Endothelial cell of umbilical vein (primary cell): Measurements from ENCODE around the gene PIK3AP1. TPM values are rescaled to one million over a fixed set of nuclear protein-coding genes. Genes with fewer than 3 reads are reported as not detected.

ENCODE experiments used
- BruUV-seq: library from RNA; stranded (reverse); fragments of 400-500 nt; replicated peaks from 2 replicates; lab custom pipeline; 2021; lab: Mats Ljungman, UMichigan
- CTCF ChIA-PET: fragments of 300-600, 350-600 bp; sonication (Branson Sonifier 250); formaldehyde crosslinking; loops from one replicate; lab custom pipeline; 2021; ENCODE audit warnings: antibody characterized with exemption, inconsistent platforms; lab: Charles Lee
- POLR2A ChIA-PET: fragments of 300-600, 350-600 bp; sonication (Branson Sonifier 250); formaldehyde crosslinking; loops from one replicate; lab custom pipeline; 2021; ENCODE audit warnings: antibody characterized with exemption, inconsistent platforms; lab: Charles Lee
- DNase-seq: peaks from one replicate; pipeline ENCODE4 v3.0.0-alpha.2; 2011; ENCODE audit warnings: low read depth, low spot score
- FAIRE-seq: peaks from 2 replicates; lab custom pipeline; 2011; peaks lifted over from hg19 to GRCh38; lab: Jason Lieb, UNC
- H2AFZ ChIP-seq: 2 replicates; pipeline ENCODE4 v1.6.0; 2012; ENCODE audit warnings: low read depth, low read length, control low read depth, inconsistent platforms
- H3K27ac ChIP-seq: 2 replicates; pipeline ENCODE4 v1.5.1; 2011; ENCODE audit warnings: low read depth, mild to moderate bottlenecking, control low read depth, low read length, moderate library complexity; ENCODE audit not compliant: insufficient read depth
- H3K27me3 ChIP-seq, 2 experiments: 2 replicates each; pipeline versions ENCODE4 v1.6.0 to v1.6.1; 2011; ENCODE audit warnings: low read length in 2 of 2, mixed read lengths in 1 of 2; ENCODE audit not compliant: control insufficient read depth in 2 of 2, insufficient read depth in 2 of 2
- H3K36me3 ChIP-seq, 2 experiments: 2 replicates in 1 of 2; 3 replicates in 1 of 2; pipeline ENCODE4 v1.5.1; 2011; ENCODE audit warnings: low read length in 2 of 2, mild to moderate bottlenecking in 1 of 2, moderate library complexity in 1 of 2; ENCODE audit not compliant: control insufficient read depth in 2 of 2, insufficient read depth in 2 of 2; ENCODE audit errors: extremely low read depth in 1 of 2
- H3K4me1 ChIP-seq: 3 replicates; pipeline ENCODE4 v1.5.1; 2011; ENCODE audit warnings: mild to moderate bottlenecking, low read length; ENCODE audit not compliant: control insufficient read depth, insufficient read depth; ENCODE audit errors: extremely low read depth
- H3K4me2 ChIP-seq: 2 replicates; pipeline ENCODE4 v1.6.1; 2011; ENCODE audit warnings: low read length, control low read depth, mixed read lengths; ENCODE audit not compliant: insufficient read depth
- H3K4me3 ChIP-seq, 3 experiments: fragments of 200-600 bp in 1 of 3; sonication (generic), shearing (Covaris generic) in 1 of 3; replicated peaks in 1 of 3; 2 replicates each; pipeline ENCODE4 v1.5.1; 2011 to 2016; ENCODE audit warnings: control low read depth in 3 of 3, low read length in 3 of 3, mild to moderate bottlenecking in 2 of 3, inconsistent platforms in 1 of 3, low read depth in 1 of 3, moderate library complexity in 1 of 3; ENCODE audit not compliant: insufficient read depth in 1 of 3
- H3K79me2 ChIP-seq: 2 replicates; pipeline ENCODE4 v1.6.0; 2012; ENCODE audit warnings: low read length, inconsistent platforms; ENCODE audit not compliant: control insufficient read depth, insufficient read depth
- H3K9ac ChIP-seq: replicated peaks from 2 replicates; pipeline ENCODE3; 2011; ENCODE audit warnings: low read length, control low read depth; ENCODE audit not compliant: insufficient read depth; ENCODE audit errors: extremely low read depth
- H3K9me1 ChIP-seq: replicated peaks from 3 replicates; pipeline ENCODE4 v1.6.0; 2011; ENCODE audit warnings: mild to moderate bottlenecking, low read length; ENCODE audit not compliant: control insufficient read depth, insufficient read depth; ENCODE audit errors: extremely low read depth
- H3K9me3 ChIP-seq: replicated peaks from 2 replicates; pipeline ENCODE4 v1.5.1; 2012; ENCODE audit warnings: low read length, inconsistent platforms; ENCODE audit not compliant: control insufficient read depth, insufficient read depth
- H4K20me1 ChIP-seq: replicated peaks from 2 replicates; pipeline ENCODE3; 2011; ENCODE audit warnings: mild to moderate bottlenecking, low read length; ENCODE audit not compliant: control insufficient read depth, insufficient read depth; ENCODE audit errors: extremely low read depth
- EZH2 ChIP-seq: IDR thresholded peaks from 2 replicates; pipeline ENCODE4 v1.6.1; 2012; ENCODE audit warnings: borderline replicate concordance, low read depth, mild to moderate bottlenecking, moderate library complexity, low read length, inconsistent platforms; ENCODE audit not compliant: severe bottlenecking
- FOS ChIP-seq: IDR thresholded peaks from 2 replicates; pipeline ENCODE4 v1.6.1; 2011; ENCODE audit warnings: mild to moderate bottlenecking, low read length, moderate library complexity, borderline replicate concordance; ENCODE audit not compliant: insufficient read depth
- GATA2 ChIP-seq: IDR thresholded peaks from 2 replicates; pipeline ENCODE4 v1.7.0; 2011; ENCODE audit warnings: low read depth, mild to moderate bottlenecking, moderate library complexity, mixed read lengths, low read length; ENCODE audit not compliant: insufficient read length, insufficient read depth
- JUN ChIP-seq: IDR thresholded peaks from 2 replicates; pipeline ENCODE4 v1.6.1; 2011; ENCODE audit warnings: borderline replicate concordance, low read depth; ENCODE audit not compliant: insufficient read length, insufficient read depth
- MAX ChIP-seq: IDR thresholded peaks from 2 replicates; pipeline ENCODE4 v1.6.1; 2011; ENCODE audit not compliant: insufficient read depth, insufficient read length
- MYC ChIP-seq: IDR thresholded peaks from one replicate; pipeline ENCODE4 v1.6.1; 2011; ENCODE audit warnings: mild to moderate bottlenecking, low read depth, low read length
- POLR2A ChIP-seq: IDR thresholded peaks from 2 replicates; pipeline ENCODE4 v1.6.1; 2012; ENCODE audit warnings: low read depth, mild to moderate bottlenecking, control low read depth, low read length
- POLR2AphosphoS5 ChIP-seq: IDR thresholded peaks from 2 replicates; pipeline ENCODE4 v1.6.1; 2012; ENCODE audit warnings: low read depth, mild to moderate bottlenecking, control low read depth, low read length, moderate library complexity; ENCODE audit not compliant: insufficient read depth
- dilution Hi-C: fragments of 300-500 bp; cut with MboI; formaldehyde crosslinking; loops from one replicate; pipeline ENCODE4 v1.15.0; 2019; ENCODE audit warnings: low sequenced_read_pairs; ENCODE audit not compliant: extremely low pct_ligation_motif_present
- intact Hi-C: fragments of 100-400 bp; cut with micrococcal nuclease; formaldehyde crosslinking; loops from one replicate; pipeline ENCODE4 v1.10.0; 2022
- polyA plus RNA-seq, 4 experiments: library from polyadenylated mRNA; depleted of rRNA in 3 of 4; stranded (reverse) in 3 of 4; unstranded in 1 of 4; fragments of >200 nt; gene quantifications; 2 replicates each; pipeline versions ENCODE4 v1.2.1 to v1.2.3, GENCODE V29; 2011 to 2012; ENCODE audit warnings: missing spikeins in 1 of 4
- total RNA-seq: library from RNA; stranded (reverse); gene quantifications from 2 replicates; pipeline ENCODE4 v1.2.3, GENCODE V29; 2021
- TF ChIP-seq, protein P1 (sequence below), 2 donors: IDR thresholded peaks; 1 replicate in 1 of 2; 2 replicates in 1 of 2; pipeline ENCODE4 v1.5.1; 2011; ENCODE audit warnings: low read length in 2 of 2, mild to moderate bottlenecking in 2 of 2, moderate library complexity in 2 of 2, control low read depth in 1 of 2, inconsistent platforms in 1 of 2, low read depth in 1 of 2; ENCODE audit not compliant: insufficient read depth in 1 of 2; ENCODE audit errors: extremely low read depth in 1 of 2

PIK3AP1 gene
- total and polyA plus RNA-seq, 2 donors (not counting 3 experiments of a cell fraction or from before 2014, with no cell fraction given), result 0.04 TPM; not detected in 1

GRCh38 chr10:96692427-96692826, 27.9 kb downstream of the PIK3AP1 start:
- Histone ChIP-seq H3K4me2 (no peak overlapping the region), H3K36me3 (no peaks in the 10 kb centered on the region), H3K4me1 (no peaks in the 10 kb centered on the region), H3K4me3 (no peak overlapping the region), H3K9me1 (no peaks in the 10 kb centered on the region), H3K27me3 (no peaks in the 10 kb centered on the region), H4K20me1 (no peaks in the 10 kb centered on the region), H2AFZ (no peak overlapping the region), H3K27ac (no peak overlapping the region), H3K9me3 (no peaks in the 10 kb centered on the region), H3K9ac (no peak overlapping the region), H3K79me2 (no peaks in the 10 kb centered on the region)
- intact Hi-C loops (no loop called here), dilution Hi-C loops (no loop called here)
- TF ChIP-seq, protein P1, sequence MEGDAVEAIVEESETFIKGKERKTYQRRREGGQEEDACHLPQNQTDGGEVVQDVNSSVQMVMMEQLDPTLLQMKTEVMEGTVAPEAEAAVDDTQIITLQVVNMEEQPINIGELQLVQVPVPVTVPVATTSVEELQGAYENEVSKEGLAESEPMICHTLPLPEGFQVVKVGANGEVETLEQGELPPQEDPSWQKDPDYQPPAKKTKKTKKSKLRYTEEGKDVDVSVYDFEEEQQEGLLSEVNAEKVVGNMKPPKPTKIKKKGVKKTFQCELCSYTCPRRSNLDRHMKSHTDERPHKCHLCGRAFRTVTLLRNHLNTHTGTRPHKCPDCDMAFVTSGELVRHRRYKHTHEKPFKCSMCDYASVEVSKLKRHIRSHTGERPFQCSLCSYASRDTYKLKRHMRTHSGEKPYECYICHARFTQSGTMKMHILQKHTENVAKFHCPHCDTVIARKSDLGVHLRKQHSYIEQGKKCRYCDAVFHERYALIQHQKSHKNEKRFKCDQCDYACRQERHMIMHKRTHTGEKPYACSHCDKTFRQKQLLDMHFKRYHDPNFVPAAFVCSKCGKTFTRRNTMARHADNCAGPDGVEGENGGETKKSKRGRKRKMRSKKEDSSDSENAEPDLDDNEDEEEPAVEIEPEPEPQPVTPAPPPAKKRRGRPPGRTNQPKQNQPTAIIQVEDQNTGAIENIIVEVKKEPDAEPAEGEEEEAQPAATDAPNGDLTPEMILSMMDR (IDR thresholded peaks at IDR 0.05; ENCODE audit: extremely low read depth in 1 of 2, insufficient read depth in 1 of 2, low read depth in 1 of 2, low read length in 2 of 2), result no peak
- no peak for FAIRE-seq
- BruUV-seq, result no TSS peak
- CTCF ChIA-PET, result interaction anchor here (1.4 kb wide), 1 partner anchor 24 kb away, joined by 5 read pairs; no protein-coding TSS in a partner anchor
- no peak for DNase-seq
- POLR2A ChIA-PET, result interaction anchor here (0.6 kb wide), 1 partner anchor 23 kb away, joined by 5 read pairs; no protein-coding TSS in a partner anchor

DNA sequence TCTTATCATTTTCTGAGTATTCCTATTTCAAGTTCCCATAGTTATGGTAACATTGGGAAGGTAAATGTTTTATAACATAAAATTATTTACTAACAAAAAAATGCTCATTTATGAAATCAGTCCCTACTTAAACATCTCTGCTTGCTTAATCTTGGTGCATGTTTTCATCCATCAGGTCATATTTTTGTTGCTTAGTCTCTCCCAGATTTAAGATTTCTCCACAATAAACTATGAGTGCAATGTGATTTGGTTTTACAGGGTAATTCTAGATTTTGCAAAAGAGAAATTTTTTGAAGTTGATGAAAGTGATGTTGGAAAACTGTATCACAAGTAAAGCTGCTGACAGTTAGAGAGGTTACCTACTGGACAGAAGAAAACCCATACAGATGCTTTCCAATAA, 28.6 kb downstream of the PIK3AP1 start:
- Histone ChIP-seq H3K4me3 (no peak overlapping the region), H3K27me3 (no peaks in the 10 kb centered on the region), H3K9me3 (no peaks in the 10 kb centered on the region), H3K4me1 (no peaks in the 10 kb centered on the region), H3K79me2 (no peaks in the 10 kb centered on the region), H3K9me1 (no peaks in the 10 kb centered on the region), H3K36me3 (no peaks in the 10 kb centered on the region), H3K4me2 (no peak overlapping the region), H3K27ac (no peak overlapping the region), H4K20me1 (no peaks in the 10 kb centered on the region), H2AFZ (no peak overlapping the region), H3K9ac (no peak overlapping the region)
- DNase-seq (no peak), FAIRE-seq (no peak)
- POLR2A ChIA-PET, result interaction anchor here (0.6 kb wide), 1 partner anchor 24 kb away, joined by 5 read pairs; no protein-coding TSS in a partner anchor
- dilution Hi-C loops, result no loop called here
- intact Hi-C loops, result no loop called here
- no peak for TF ChIP-seq EZH2
- TF ChIP-seq MAX, result no peak
- TF ChIP-seq JUN, result no peak
- no peak for TF ChIP-seq GATA2
- TF ChIP-seq POLR2A, result no peak
- TF ChIP-seq, protein P1 (IDR thresholded peaks at IDR 0.05; ENCODE audit: extremely low read depth in 1 of 2, insufficient read depth in 1 of 2, low read depth in 1 of 2, low read length in 2 of 2), result no peak
- no peak for TF ChIP-seq MYC
- TF ChIP-seq FOS, result no peak
- no peak for TF ChIP-seq POLR2AphosphoS5
- CTCF ChIA-PET, result interaction anchor here (1.4 kb wide), 1 partner anchor 25 kb away, joined by 5 read pairs; no protein-coding TSS in a partner anchor
- BruUV-seq, result no TSS peak
